ENCODE data around the gene EPHB3. TPM values are rescaled to one million over a fixed set of nuclear protein-coding genes. Genes with fewer than 3 reads are reported as not detected.

Gene EPHB3
- total RNA-seq, 1 donor from 2014 or later, result 65.0 TPM

DNA sequence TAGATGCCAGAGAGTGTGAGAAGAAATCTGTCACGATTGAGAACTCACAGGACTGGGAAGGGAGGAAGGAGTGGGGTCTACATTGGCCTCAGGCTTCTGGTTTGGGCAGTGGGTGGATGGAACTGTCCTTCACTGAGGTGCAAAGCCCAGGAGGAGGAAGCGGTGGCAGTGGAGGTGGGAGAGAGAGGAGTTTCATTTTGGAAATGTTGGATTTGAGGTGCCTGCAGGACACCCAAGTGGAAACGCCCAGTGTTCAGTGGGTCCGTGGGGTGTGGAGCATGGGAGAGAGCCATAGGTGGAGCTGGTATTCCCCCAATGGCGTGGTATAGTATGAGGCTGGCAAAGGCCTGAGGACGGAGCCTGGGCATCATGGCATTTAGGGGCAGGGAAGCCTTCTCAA, 9.3 kb upstream of the EPHB3 start:
- TF ChIP-seq, protein P1, sequence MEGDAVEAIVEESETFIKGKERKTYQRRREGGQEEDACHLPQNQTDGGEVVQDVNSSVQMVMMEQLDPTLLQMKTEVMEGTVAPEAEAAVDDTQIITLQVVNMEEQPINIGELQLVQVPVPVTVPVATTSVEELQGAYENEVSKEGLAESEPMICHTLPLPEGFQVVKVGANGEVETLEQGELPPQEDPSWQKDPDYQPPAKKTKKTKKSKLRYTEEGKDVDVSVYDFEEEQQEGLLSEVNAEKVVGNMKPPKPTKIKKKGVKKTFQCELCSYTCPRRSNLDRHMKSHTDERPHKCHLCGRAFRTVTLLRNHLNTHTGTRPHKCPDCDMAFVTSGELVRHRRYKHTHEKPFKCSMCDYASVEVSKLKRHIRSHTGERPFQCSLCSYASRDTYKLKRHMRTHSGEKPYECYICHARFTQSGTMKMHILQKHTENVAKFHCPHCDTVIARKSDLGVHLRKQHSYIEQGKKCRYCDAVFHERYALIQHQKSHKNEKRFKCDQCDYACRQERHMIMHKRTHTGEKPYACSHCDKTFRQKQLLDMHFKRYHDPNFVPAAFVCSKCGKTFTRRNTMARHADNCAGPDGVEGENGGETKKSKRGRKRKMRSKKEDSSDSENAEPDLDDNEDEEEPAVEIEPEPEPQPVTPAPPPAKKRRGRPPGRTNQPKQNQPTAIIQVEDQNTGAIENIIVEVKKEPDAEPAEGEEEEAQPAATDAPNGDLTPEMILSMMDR (conservative IDR thresholded peaks at IDR 0.05), result no peak
- Mint-ChIP-seq H3K27me3 (peaks cover 30% of the 10 kb centered on the region), H3K27ac (no peak overlapping the region), H3K4me1 (ENCODE audit: unreplicated experiment) (peaks cover 7% of the 10 kb centered on the region), H3K4me3 (no peak overlapping the region), H3K9me3 (no peaks in the 10 kb centered on the region), H3K36me3 (no peaks in the 10 kb centered on the region)
- no peak for DNase-seq (ENCODE audit: extremely low spot score, unreplicated experiment)

DNA sequence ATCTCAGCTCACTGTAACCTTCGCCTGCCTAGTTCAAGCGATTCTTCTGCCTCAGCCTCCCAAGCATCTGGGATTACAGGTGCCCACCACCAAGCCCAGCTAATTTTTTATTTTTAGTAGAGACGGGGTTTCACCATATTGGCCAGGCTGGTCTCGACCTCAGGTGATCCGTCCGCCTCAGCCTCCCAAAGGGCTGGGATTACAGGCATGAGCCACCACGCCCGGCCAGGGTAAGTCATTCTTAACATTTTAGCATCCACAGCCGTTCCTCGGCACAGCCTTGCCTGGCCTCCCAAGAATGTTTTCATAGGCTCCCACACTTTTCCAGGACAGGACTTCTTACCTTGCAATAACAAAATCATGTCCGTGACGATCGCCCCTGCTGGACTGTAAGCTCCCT, 8.7 kb upstream of the EPHB3 start:
- H3K4me1 Mint-ChIP-seq (ENCODE audit: unreplicated experiment), result peaks cover 7% of the 10 kb centered on the region
- H3K4me3 Mint-ChIP-seq, result no peak overlapping the region
- H3K27me3 Mint-ChIP-seq, result peaks cover 35% of the 10 kb centered on the region
- TF ChIP-seq, protein P1 (conservative IDR thresholded peaks at IDR 0.05), result no peak
- DNase-seq (ENCODE audit: extremely low spot score, unreplicated experiment), result no peak
- no peak overlapping the region for H3K27ac Mint-ChIP-seq
- no peaks in the 10 kb centered on the region for H3K9me3 Mint-ChIP-seq
- H3K36me3 Mint-ChIP-seq, result no peaks in the 10 kb centered on the region

DNA sequence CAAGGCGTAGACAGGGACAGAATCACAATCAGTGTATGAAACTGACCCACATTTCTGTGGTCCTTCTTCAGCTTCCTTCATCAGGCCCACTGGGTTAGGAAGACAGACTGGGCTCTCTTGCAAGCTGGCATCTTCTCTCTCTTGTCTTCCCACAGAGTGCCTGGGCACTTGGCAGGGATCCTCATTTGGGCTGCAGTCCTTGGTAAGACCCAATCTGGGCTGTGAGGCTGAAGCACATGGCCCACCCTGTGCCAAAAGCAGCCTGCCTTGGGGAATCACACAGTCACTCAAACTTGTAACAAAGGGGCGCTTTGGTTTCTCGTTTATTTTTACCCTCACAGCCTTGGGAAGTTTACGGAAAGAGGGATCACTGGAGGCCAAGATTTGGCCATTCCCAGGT, 8.2 kb upstream of the EPHB3 start:
- DNase-seq (ENCODE audit: extremely low spot score, unreplicated experiment), result no peak
- H3K36me3 Mint-ChIP-seq, result no peaks in the 10 kb centered on the region
- TF ChIP-seq, protein P1 (conservative IDR thresholded peaks at IDR 0.05), result no peak
- H3K27ac Mint-ChIP-seq, result no peak overlapping the region
- no peak overlapping the region for H3K4me3 Mint-ChIP-seq
- peaks cover 37% of the 10 kb centered on the region for H3K27me3 Mint-ChIP-seq
- H3K4me1 Mint-ChIP-seq (ENCODE audit: unreplicated experiment), result peaks cover 8% of the 10 kb centered on the region
- H3K9me3 Mint-ChIP-seq, result no peaks in the 10 kb centered on the region

DNA sequence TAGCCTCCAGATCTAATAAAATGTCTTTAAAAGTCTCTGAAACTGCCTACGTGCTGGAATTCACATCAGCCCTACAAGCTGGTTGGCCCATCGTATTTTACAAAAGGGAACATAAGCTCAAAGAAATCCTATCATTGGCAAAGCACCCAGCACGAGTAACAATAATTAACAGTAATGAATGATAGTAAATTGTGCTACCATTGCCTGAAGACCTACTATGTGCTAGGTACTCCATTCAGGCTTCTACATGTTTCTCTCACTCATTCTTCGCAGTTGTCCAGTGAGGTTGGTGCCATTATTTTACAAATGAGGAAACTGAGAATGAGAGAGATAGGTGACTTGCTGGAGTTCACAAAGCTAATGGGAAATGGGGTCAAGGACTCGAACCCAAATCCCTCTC, 7.1 kb upstream of the EPHB3 start:
- no peaks in the 10 kb centered on the region for H3K36me3 Mint-ChIP-seq
- no peak overlapping the region for H3K27ac Mint-ChIP-seq
- no peak for DNase-seq (ENCODE audit: extremely low spot score, unreplicated experiment)
- TF ChIP-seq, protein P1 (conservative IDR thresholded peaks at IDR 0.05), result no peak
- peaks cover 13% of the 10 kb centered on the region for H3K4me1 Mint-ChIP-seq (ENCODE audit: unreplicated experiment)
- peaks cover 46% of the 10 kb centered on the region for H3K27me3 Mint-ChIP-seq
- no peak overlapping the region for H3K4me3 Mint-ChIP-seq
- no peaks in the 10 kb centered on the region for H3K9me3 Mint-ChIP-seq

DNA sequence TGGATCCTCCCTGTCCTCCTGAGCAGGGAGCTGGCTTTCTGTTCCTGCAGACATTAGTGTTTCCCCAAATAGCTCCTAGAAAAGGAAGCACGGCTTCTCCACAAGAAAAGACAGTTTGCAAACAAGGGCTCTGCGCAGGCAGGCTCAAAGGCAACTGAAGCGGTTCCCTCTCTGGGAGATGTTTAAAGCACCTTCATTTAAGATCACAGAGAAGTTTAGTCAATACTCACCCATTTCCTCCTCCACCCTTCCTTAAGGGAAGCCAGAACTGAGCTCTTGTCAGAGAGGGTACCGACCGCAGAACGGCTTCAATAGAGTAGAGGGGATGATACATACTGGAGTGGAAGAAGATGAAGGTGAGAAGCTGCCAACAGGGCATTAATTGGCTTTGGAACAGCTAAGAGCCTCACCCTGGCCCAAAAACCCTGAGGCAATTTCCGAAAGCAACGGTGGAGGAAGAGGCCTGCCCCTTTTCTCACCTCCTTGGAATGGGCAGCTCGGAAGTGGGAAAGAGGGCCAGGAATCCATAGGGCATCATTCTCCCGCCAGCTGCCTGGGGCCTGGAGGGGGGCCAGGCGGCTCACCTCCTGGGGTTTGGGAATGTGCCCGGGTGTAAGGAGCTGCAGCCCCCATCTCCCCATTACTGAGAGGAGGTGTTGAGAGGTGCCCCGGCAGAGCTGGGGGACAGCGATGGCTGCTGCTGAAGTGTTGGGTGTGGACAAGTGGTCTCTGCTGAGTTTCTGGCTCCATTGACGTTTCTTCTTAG, 4.8 kb upstream of the EPHB3 start:
- TF ChIP-seq, protein P1 (conservative IDR thresholded peaks at IDR 0.05), result no peak
- Mint-ChIP-seq H3K27me3 (peaks cover 47% of the 10 kb centered on the region), H3K4me1 (ENCODE audit: unreplicated experiment) (peaks cover 21% of the 10 kb centered on the region), H3K36me3 (no peaks in the 10 kb centered on the region), H3K9me3 (no peaks in the 10 kb centered on the region), H3K27ac (no peak overlapping the region), H3K4me3 (no peak overlapping the region)
- DNase-seq (ENCODE audit: extremely low spot score, unreplicated experiment), result no peak

Data from type B pancreatic cell (in vitro differentiated cells).